HG03439 (cell line): ENCODE measurements around the gene KCTD18.

Source experiments
- ATAC-seq: cut with Tn5 transposase; IDR thresholded peaks from one replicate; pipeline ENCODE4 v1.9.1; 2021; ENCODE audit warnings: mild to moderate bottlenecking, moderate library complexity; ENCODE audit not compliant: unreplicated experiment

Gene KCTD18

GRCh38 chr2:200456567-200456966 lies 53.3 kb downstream of the KCTD18 start:
- ATAC-seq = no peak

- no peak for ATAC-seq
Measured at GRCh38 chr2:200455958-200456421, 53.9 kb downstream of the KCTD18 start.

GRCh38 chr2:200454927-200455801 lies 54.7 kb downstream of the KCTD18 start:
- ATAC-seq = peak; percentile 93

GRCh38 chr2:200453853-200454534 lies 55.9 kb downstream of the KCTD18 start:
- no peak for ATAC-seq

- ATAC-seq = no peak
Measured at GRCh38 chr2:200453142-200453852, 56.6 kb downstream of the KCTD18 start.

GRCh38 chr2:200452377-200452776 lies 57.5 kb downstream of the KCTD18 start:
- ATAC-seq = no peak

GRCh38 chr2:200451511-200451910 lies 58.4 kb downstream of the KCTD18 start:
- no peak for ATAC-seq

GRCh38 chr2:200450288-200450687 lies 59.6 kb downstream of the KCTD18 start:
- no peak for ATAC-seq

- no peak for ATAC-seq
Measured at GRCh38 chr2:200449149-200449548, 60.7 kb downstream of the KCTD18 start.

- no peak for ATAC-seq
Measured at GRCh38 chr2:200448455-200448854, 61.4 kb downstream of the KCTD18 start.

- ATAC-seq = no peak
Measured at GRCh38 chr2:200447139-200447855, 62.6 kb downstream of the KCTD18 start.

- ATAC-seq = no peak
Measured at GRCh38 chr2:200446612-200447011, 63.3 kb downstream of the KCTD18 start.

GRCh38 chr2:200445284-200445683 lies 64.6 kb downstream of the KCTD18 start:
- no peak for ATAC-seq

GRCh38 chr2:200444530-200444929 lies 65.3 kb downstream of the KCTD18 start:
- ATAC-seq = no peak

- ATAC-seq = no peak
Measured at GRCh38 chr2:200443916-200444315, 66.0 kb downstream of the KCTD18 start.

GRCh38 chr2:200443376-200443775 lies 66.5 kb downstream of the KCTD18 start:
- no peak for ATAC-seq

- ATAC-seq = no peak
Measured at GRCh38 chr2:200442471-200442870, 67.4 kb downstream of the KCTD18 start.

- ATAC-seq = no peak
Measured at GRCh38 chr2:200439981-200440380, 69.9 kb downstream of the KCTD18 start.
